GM12878 (cell line): Measurements from ENCODE around the gene TCF25. TPM values are rescaled to one million over a fixed set of nuclear protein-coding genes. Genes with fewer than 3 reads are reported as not detected.
A peak's percentile ranks its signal among the peaks of the same experiment; 100 is the strongest.

Source experiments
- CHD2 ChIP-seq: IDR thresholded peaks from 2 replicates; pipeline ENCODE4 v1.6.1; 2011; ENCODE audit warnings: low read depth, low read length, improper control_type of control experiment, borderline replicate concordance
- CTCF ChIP-seq, 3 experiments: IDR thresholded peaks in 2 of 3; conservative IDR thresholded peaks in 1 of 3; 2 replicates each; pipeline ENCODE4 v1.5.1; 2011; ENCODE audit warnings: low read depth in 3 of 3, low read length in 3 of 3, mild to moderate bottlenecking in 3 of 3, control low read depth in 2 of 3, moderate library complexity in 2 of 3, inconsistent platforms in 1 of 3, mixed read lengths in 1 of 3; ENCODE audit not compliant: control insufficient read depth in 2 of 3, insufficient read depth in 1 of 3; ENCODE audit errors: extremely low read depth in 1 of 3
- ELK1 ChIP-seq: IDR thresholded peaks from 2 replicates; pipeline ENCODE4 v1.6.1; 2012; ENCODE audit warnings: low read depth, low read length, improper control_type of control experiment
- MYC ChIP-seq: IDR thresholded peaks from 2 replicates; pipeline ENCODE4 v1.6.1; 2011; ENCODE audit warnings: mild to moderate bottlenecking, low read length, moderate library complexity, inconsistent platforms; ENCODE audit not compliant: insufficient read depth, insufficient replicate concordance, insufficient read length, severe bottlenecking
- SMAD1 ChIP-seq: fragments of 450-650 bp; IDR thresholded peaks from 2 replicates; pipeline ENCODE4 v1.6.1; 2018; ENCODE audit warnings: mild to moderate bottlenecking, low read depth; ENCODE audit not compliant: partially characterized antibody
- ZBTB40 ChIP-seq: fragments of 450-650 bp; IDR thresholded peaks from 2 replicates; pipeline ENCODE4 v1.6.1; 2016; ENCODE audit warnings: mild to moderate bottlenecking, moderate library complexity, borderline replicate concordance
- polyA plus RNA-seq, 11 experiments: library from polyadenylated mRNA; depleted of rRNA in 4 of 11; unstranded in 6 of 11; stranded (reverse) in 5 of 11; fragments of >200 nt; fragmentation: Nextera tagmentation in 4 of 11; fragmentation: Illumina TruSeq in 1 of 11; extraction: Ambion mirVana in 4 of 11; extraction: Trizol in 1 of 11; gene quantifications; 1 replicate in 1 of 11; 2 replicates in 10 of 11; pipeline versions ENCODE4 v1.2.1 to v1.2.3, GENCODE V29; 2011 to 2016; ENCODE audit warnings: inconsistent platforms in 2 of 11, missing spikeins in 2 of 11, low read depth in 1 of 11
- total RNA-seq, 4 experiments: library from RNA; depleted of rRNA in 3 of 4; stranded (reverse); fragments of >200 nt in 3 of 4; fragmentation: Illumina TruSeq in 1 of 4; extraction: Trizol in 1 of 4; gene quantifications; 2 replicates each; pipeline versions ENCODE4 v1.2.1 to v1.2.3, GENCODE V29; 2013 to 2021

Gene TCF25
- total and polyA plus RNA-seq, 10 of the 15 experiments (the other 5 are each of a cell fraction or from before 2014, with no cell fraction given) = 8.4 to 130 (median 89.4) TPM

GRCh38 chr16:89918453-89919347 is 45.3 kb downstream of the TCF25 start, which contains the start of gene MC1R (continued):
- TF ChIP-seq ELK1 = no peak
- no peak for TF ChIP-seq CHD2
- TF ChIP-seq CTCF (IDR thresholded peaks at IDR 0.05 in 2 of 3, conservative IDR thresholded peaks at IDR 0.05 in 1 of 3; ENCODE audit: control insufficient read depth in 2 of 3, extremely low read depth in 1 of 3, insufficient read depth in 1 of 3, low read depth in 3 of 3, low read length in 3 of 3) = peak; percentile 25 to 62 (median 50)
- no peak for TF ChIP-seq SMAD1
- TF ChIP-seq MYC = no peak
- no peak for TF ChIP-seq ZBTB40
